ENCODE data around the gene CUL2. TPM values are rescaled to one million over a fixed set of nuclear protein-coding genes. Genes with fewer than 3 reads are reported as not detected.
"Not testable (repeated sequence)": the region's sequence is repeated elsewhere in the genome, so short reads cannot be mapped to it uniquely, and the experiment has no call there.

The CUL2 gene
- total RNA-seq, 3 donors from 2014 or later: 48.9 to 54.8 (median 50.2) TPM

GRCh38 chr10:35058134-35058533 is 32.0 kb downstream of the CUL2 start:
- Mint-ChIP-seq H3K36me3 (ENCODE audit: insufficient read depth) (peaks cover 41% of the 10 kb centered on the region), H3K4me3 (no peak overlapping the region), H3K27me3 (ENCODE audit: low read depth) (no peaks in the 10 kb centered on the region), H3K9me3 (no peaks in the 10 kb centered on the region), H3K4me1 (ENCODE audit: low read depth) (peaks cover 7% of the 10 kb centered on the region)
- no peak for ATAC-seq
- no peak for DNase-seq

DNA sequence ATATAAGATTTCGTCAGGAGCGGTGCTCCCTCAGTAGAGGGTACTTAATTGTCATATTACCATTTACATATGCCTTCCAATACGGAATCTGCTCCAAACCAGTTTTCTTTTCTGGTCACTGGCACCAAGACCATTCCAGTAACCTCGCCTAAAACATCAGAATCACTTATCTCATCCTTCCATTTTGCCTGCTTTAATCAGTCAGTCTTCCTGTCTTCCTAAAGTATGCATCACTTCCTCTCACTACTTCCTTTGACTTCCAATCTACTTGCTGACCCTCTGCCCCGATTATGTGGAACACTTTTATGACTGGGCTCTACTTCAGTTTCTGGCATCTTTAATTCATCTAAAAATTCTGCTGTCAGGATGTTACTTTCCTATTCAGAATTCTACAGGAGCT is 33.5 kb downstream of the CUL2 start:
- Mint-ChIP-seq H3K4me1 (ENCODE audit: low read depth) (peaks cover 7% of the 10 kb centered on the region), H3K36me3 (ENCODE audit: insufficient read depth) (peaks cover 46% of the 10 kb centered on the region), H3K27me3 (ENCODE audit: low read depth) (no peaks in the 10 kb centered on the region), H3K9me3 (no peaks in the 10 kb centered on the region), H3K4me3 (no peak overlapping the region)
- no peak for ATAC-seq
- DNase-seq: no peak

DNA sequence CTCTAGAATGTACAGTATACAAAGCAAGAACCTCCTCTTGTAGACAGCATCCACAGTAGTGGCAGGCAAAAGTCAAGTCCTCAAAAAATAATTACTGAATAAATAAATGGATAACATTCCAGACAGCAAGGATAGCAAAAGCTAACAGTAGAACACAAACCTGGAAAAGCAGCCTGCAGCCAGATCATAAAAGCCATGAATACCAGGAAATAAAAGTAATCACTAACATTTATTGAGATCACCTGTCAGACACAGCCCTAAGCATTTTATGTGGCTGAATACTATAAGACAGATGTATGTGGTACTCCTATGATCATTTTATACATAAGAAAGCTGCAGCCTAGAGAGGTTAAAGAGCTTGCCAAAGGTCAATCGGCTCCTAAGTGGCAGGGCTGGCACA is 34.0 kb downstream of the CUL2 start:
- Mint-ChIP-seq H3K36me3 (ENCODE audit: insufficient read depth) (peaks cover 48% of the 10 kb centered on the region), H3K4me3 (no peak overlapping the region), H3K9me3 (no peaks in the 10 kb centered on the region), H3K27me3 (ENCODE audit: low read depth) (no peaks in the 10 kb centered on the region), H3K4me1 (ENCODE audit: low read depth) (peaks cover 7% of the 10 kb centered on the region)
- ATAC-seq (no peak), DNase-seq (no peak)

DNA sequence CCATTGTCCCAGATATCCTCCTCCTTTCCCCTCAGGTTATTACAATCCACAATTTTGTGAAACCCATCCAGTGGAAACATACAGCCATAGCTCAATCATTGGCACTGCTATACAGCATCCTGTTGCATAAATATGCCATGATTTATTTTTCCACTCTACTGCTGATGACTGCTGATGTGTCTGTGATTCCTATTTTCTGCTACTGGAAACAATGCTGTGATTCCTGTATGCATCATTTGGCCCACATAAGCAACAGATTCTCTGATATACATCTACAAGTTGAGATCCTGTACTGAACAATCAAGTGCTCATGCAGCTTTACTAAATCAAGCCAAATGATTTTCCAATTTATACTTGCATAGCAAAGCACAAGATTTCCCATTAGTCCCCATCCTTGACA is 39.6 kb downstream of the CUL2 start:
- Mint-ChIP-seq H3K36me3 (ENCODE audit: insufficient read depth) (peaks cover 41% of the 10 kb centered on the region), H3K27me3 (ENCODE audit: low read depth) (no peaks in the 10 kb centered on the region), H3K4me3 (no peak overlapping the region), H3K9me3 (no peaks in the 10 kb centered on the region), H3K4me1 (ENCODE audit: low read depth) (peaks cover 5% of the 10 kb centered on the region)
- DNase-seq: no peak
- no peak for ATAC-seq

DNA sequence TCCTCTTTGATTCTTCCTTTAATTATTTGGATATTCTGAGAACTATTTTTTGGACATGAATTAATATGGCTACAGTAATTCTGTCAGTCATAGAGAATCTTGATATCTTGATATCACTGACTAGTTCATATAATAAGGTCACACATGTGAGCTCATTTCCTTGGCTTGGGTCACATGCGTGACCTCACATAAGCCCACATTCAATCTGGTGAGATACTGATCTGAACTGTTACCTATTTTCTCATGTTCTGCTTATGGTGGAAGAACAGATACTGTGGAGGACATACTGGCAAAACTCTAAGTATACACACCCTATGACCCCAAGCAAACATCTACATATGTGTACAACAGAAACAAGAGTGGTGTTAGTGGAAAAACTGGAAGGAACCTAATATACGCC is 44.1 kb downstream of the CUL2 start:
- Mint-ChIP-seq H3K9me3 (no peaks in the 10 kb centered on the region), H3K27me3 (ENCODE audit: low read depth) (no peaks in the 10 kb centered on the region), H3K4me1 (ENCODE audit: low read depth) (peaks cover 7% of the 10 kb centered on the region), H3K36me3 (ENCODE audit: insufficient read depth) (peaks cover 43% of the 10 kb centered on the region), H3K4me3 (no peak overlapping the region)
- ATAC-seq (no peak), DNase-seq (no peak)

DNA sequence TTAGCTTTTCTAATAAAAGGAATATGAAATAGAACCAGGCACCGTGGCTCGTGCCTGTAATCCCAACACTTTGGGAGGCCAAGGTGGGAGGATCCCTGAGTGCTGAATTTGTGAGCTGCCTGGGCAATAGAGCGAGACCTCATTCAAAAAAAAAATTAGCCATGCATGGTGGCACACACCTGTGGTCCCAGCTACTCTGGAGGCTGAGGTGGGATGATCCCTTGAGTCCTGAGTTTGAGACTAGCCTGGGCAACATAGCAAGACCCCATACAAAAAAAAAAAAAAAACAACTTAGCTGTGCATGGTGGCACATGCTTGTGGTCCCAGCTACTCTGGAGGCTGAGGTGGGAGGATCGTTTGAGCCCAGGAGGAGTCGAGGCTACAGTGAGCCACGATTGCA is 44.9 kb downstream of the CUL2 start:
- not testable (repeated sequence) for H3K4me3 Mint-ChIP-seq; H3K27me3 Mint-ChIP-seq (ENCODE audit: low read depth); DNase-seq; H3K4me1 Mint-ChIP-seq (ENCODE audit: low read depth); H3K9me3 Mint-ChIP-seq; ATAC-seq
- H3K36me3 Mint-ChIP-seq (ENCODE audit: insufficient read depth): peaks cover 43% of the 10 kb centered on the region

DNA sequence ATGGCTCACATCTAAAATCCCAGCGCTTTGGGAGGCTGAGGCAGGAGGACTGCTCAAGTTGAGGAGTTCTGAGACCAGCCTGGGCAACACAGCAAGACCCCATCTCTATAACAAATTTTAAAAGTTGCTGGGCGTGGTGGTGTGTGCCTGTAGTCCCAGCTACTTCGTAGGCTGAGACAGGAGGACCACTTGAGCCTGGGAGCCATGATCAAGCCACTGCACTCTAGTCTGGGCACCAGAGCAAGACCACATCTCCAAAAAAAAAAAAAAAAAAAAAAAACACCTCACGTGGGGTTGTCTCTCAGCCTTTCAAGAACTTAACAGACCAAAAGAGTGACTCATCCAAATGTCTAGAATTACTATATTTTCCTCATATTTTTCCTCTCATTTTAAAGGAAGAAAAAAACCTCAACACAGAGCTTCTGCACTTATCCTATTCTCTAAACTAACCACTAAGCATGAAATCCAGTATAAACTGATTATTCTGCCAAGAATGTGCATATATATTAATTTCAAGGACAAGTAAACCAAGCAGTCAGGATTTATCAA is 46.3 kb downstream of the CUL2 start:
- Mint-ChIP-seq H3K36me3 (ENCODE audit: insufficient read depth) (peaks cover 36% of the 10 kb centered on the region), H3K27me3 (ENCODE audit: low read depth) (no peaks in the 10 kb centered on the region), H3K4me3 (no peak overlapping the region), H3K4me1 (ENCODE audit: low read depth) (peaks cover 5% of the 10 kb centered on the region), H3K9me3 (no peaks in the 10 kb centered on the region)
- ATAC-seq (no peak), DNase-seq (no peak)

DNA sequence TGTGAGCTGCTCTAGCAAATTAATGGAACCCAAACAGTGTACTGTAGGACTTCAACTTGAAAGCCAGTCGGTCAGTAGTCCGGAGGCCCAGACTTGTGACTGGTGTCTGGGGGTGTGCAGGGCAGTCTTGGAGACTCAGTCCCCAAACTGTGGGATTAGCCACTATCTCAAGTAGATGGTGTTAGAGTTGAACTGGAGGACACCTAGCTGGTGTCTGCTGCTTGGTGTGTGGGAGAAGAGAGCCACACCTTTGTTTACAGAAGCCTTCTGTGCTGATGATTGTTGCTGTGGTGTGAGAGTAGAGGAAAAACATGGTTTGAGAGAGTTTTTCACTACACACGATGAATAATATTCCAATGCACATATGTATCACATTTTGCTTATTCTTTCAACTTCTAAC is 47.4 kb downstream of the CUL2 start:
- DNase-seq (no peak), ATAC-seq (no peak)
- peaks cover 5% of the 10 kb centered on the region for H3K4me1 Mint-ChIP-seq (ENCODE audit: low read depth)
- peaks cover 32% of the 10 kb centered on the region for H3K36me3 Mint-ChIP-seq (ENCODE audit: insufficient read depth)
- no peaks in the 10 kb centered on the region for H3K9me3 Mint-ChIP-seq
- H3K27me3 Mint-ChIP-seq (ENCODE audit: low read depth): no peaks in the 10 kb centered on the region
- no peak overlapping the region for H3K4me3 Mint-ChIP-seq

GRCh38 chr10:35041502-35041879 is 48.6 kb downstream of the CUL2 start:
- Mint-ChIP-seq H3K36me3 (ENCODE audit: insufficient read depth) (peaks cover 38% of the 10 kb centered on the region), H3K4me3 (no peak overlapping the region), H3K9me3 (no peaks in the 10 kb centered on the region), H3K4me1 (ENCODE audit: low read depth) (peaks cover 5% of the 10 kb centered on the region), H3K27me3 (ENCODE audit: low read depth) (no peaks in the 10 kb centered on the region)
- DNase-seq: no peak
- ATAC-seq: no peak

- peaks cover 7% of the 10 kb centered on the region for H3K4me1 Mint-ChIP-seq (ENCODE audit: low read depth)
- peaks cover 43% of the 10 kb centered on the region for H3K36me3 Mint-ChIP-seq (ENCODE audit: insufficient read depth)
- no peaks in the 10 kb centered on the region for H3K27me3 Mint-ChIP-seq (ENCODE audit: low read depth)
- H3K4me3 Mint-ChIP-seq: no peak overlapping the region
- H3K9me3 Mint-ChIP-seq: no peaks in the 10 kb centered on the region
- no peak for DNase-seq
- ATAC-seq: no peak
Measured at GRCh38 chr10:35040760-35041501, 49.2 kb downstream of the CUL2 start.

DNA sequence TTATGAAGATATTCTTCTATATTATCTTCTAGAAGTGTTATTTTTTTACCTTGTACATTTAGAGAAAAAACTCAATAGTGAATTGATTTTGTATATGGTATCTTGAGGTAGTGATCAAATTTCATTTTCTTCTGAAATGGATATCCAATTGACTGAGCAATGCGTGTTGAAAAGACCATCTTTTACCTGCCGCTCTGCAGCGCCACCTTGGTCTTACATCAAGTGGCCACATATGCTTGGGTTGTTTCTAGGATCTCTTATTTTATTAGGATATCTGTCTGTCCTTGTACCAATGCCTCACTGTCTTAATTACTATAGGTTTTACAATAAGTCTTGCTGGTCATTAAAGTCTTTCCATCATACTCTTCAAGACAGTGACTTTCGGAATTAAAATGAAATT is 53.0 kb downstream of the CUL2 start:
- H3K4me3 Mint-ChIP-seq: no peak overlapping the region
- DNase-seq (no peak), ATAC-seq (no peak)
- H3K36me3 Mint-ChIP-seq (ENCODE audit: insufficient read depth): peaks cover 38% of the 10 kb centered on the region
- H3K27me3 Mint-ChIP-seq (ENCODE audit: low read depth): no peaks in the 10 kb centered on the region
- peaks cover 2% of the 10 kb centered on the region for H3K4me1 Mint-ChIP-seq (ENCODE audit: low read depth)
- no peaks in the 10 kb centered on the region for H3K9me3 Mint-ChIP-seq

DNA sequence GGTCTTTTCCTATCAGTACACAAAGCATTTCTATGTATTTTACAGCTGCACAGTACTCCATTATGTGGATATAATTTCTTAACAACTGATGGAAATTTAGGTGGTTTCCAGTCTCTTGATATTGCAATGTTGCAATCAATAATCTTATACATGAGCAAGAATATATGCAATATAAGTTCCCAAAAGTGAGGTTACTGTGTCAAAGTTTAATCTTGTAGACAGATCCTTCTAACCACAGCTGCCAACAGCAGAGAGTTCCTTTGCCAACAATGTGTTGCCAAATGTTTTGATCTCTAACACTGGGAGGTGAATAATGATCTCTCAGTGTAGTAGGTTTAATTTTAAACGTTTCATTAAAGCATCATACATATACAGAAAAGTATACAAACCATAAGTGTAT is 54.5 kb downstream of the CUL2 start:
- DNase-seq (no peak), ATAC-seq (no peak)
- peaks cover 29% of the 10 kb centered on the region for H3K36me3 Mint-ChIP-seq (ENCODE audit: insufficient read depth)
- no peaks in the 10 kb centered on the region for H3K27me3 Mint-ChIP-seq (ENCODE audit: low read depth)
- peaks cover 2% of the 10 kb centered on the region for H3K4me1 Mint-ChIP-seq (ENCODE audit: low read depth)
- H3K4me3 Mint-ChIP-seq: no peak overlapping the region
- no peaks in the 10 kb centered on the region for H3K9me3 Mint-ChIP-seq

- H3K27me3 Mint-ChIP-seq (ENCODE audit: low read depth): no peaks in the 10 kb centered on the region
- H3K9me3 Mint-ChIP-seq: no peaks in the 10 kb centered on the region
- no peaks in the 10 kb centered on the region for H3K4me1 Mint-ChIP-seq (ENCODE audit: low read depth)
- no peak for ATAC-seq
- no peak for DNase-seq
- no peak overlapping the region for H3K4me3 Mint-ChIP-seq
- H3K36me3 Mint-ChIP-seq (ENCODE audit: insufficient read depth): peaks cover 25% of the 10 kb centered on the region
Measured at GRCh38 chr10:35027567-35027966, 62.6 kb downstream of the CUL2 start.

GRCh38 chr10:35025916-35026315 is 64.2 kb downstream of the CUL2 start:
- H3K4me3 Mint-ChIP-seq: no peak overlapping the region
- H3K9me3 Mint-ChIP-seq: no peaks in the 10 kb centered on the region
- no peak for ATAC-seq

GRCh38 chr10:35020481-35020880 is 69.7 kb downstream of the CUL2 start:
- no peak for ATAC-seq

More at GRCh38 chr10:35025916-35026315, 64.2 kb downstream of the CUL2 start:
- no peak for DNase-seq
- H3K36me3 Mint-ChIP-seq (ENCODE audit: insufficient read depth): peaks cover 28% of the 10 kb centered on the region
- H3K27me3 Mint-ChIP-seq (ENCODE audit: low read depth): no peaks in the 10 kb centered on the region
- H3K4me1 Mint-ChIP-seq (ENCODE audit: low read depth): no peaks in the 10 kb centered on the region

More at GRCh38 chr10:35020481-35020880, 69.7 kb downstream of the CUL2 start:
- H3K36me3 Mint-ChIP-seq (ENCODE audit: insufficient read depth): peaks cover 25% of the 10 kb centered on the region
- DNase-seq: no peak
- no peaks in the 10 kb centered on the region for H3K27me3 Mint-ChIP-seq (ENCODE audit: low read depth)
- H3K4me1 Mint-ChIP-seq (ENCODE audit: low read depth): peaks cover 6% of the 10 kb centered on the region
- no peak overlapping the region for H3K4me3 Mint-ChIP-seq
- no peaks in the 10 kb centered on the region for H3K9me3 Mint-ChIP-seq
